ENCODE measurements around the gene SHC2. TPM values are rescaled to one million over a fixed set of nuclear protein-coding genes. Genes with fewer than 3 reads are reported as not detected.

The SHC2 gene
- total and polyA plus RNA-seq, 2 of the 13 experiments (the other 11 are each of a cell fraction or from before 2014, with no cell fraction given), result 9.0 to 18.3 TPM

DNA sequence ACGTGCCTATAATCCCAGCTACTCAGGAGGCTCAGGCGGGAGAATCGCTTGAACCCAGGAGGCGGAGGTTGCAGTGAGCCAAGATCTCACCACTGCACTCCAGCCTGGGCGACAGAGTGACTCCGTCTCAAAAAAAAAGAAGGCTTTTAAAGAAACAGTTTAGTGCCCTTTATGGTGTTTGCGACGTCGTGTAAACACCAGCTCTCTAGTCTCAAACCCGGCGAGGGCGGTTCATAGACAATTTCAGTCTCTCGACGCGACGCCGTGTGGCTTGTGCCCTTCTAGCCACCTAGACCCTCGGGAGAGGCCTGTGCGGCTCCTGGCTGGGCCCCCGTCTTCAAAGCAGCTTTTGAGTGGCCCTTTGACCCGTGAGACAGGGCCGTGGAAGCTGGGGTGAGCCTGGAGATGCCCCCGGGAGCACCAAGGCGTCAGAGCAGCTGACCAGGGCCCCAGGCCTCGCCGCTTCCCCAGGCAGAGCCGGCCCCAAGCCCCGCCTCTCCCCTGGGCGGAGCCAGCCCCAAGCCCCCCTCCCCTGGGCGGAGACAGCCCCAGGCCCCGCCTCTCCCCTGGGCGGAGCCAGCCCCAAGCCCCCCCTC lies 30.4 kb upstream of the SHC2 start (continued):
- TF ChIP-seq MIER2 (CRISPR knock-in tag; IDR thresholded peaks at IDR 0.05) (no peak), CREB1 (IDR thresholded peaks at IDR 0.05) (no peak), CREB1 (CRISPR knock-in tag; IDR thresholded peaks at IDR 0.05) (no peak), MAFG (CRISPR knock-in tag; IDR thresholded peaks at IDR 0.05) (no peak), RFX5 (IDR thresholded peaks at IDR 0.05; ENCODE audit: low read depth, low read length) (no peak), ZNF652 (CRISPR knock-in tag; IDR thresholded peaks at IDR 0.05; ENCODE audit: borderline replicate concordance, low read depth) (no peak), SRF (IDR thresholded peaks at IDR 0.05; ENCODE audit: low read depth, low read length) (no peak), MED1 (CRISPR knock-in tag; IDR thresholded peaks at IDR 0.05) (0 out of 2 replicates have a peak, but pooled peaks have one; percentile 40), TARDBP (CRISPR knock-in tag; IDR thresholded peaks at IDR 0.05) (no peak), KDM5B (CRISPR knock-in tag; IDR thresholded peaks at IDR 0.05; ENCODE audit: borderline replicate concordance) (peak; percentile 57; the same call in 1 of the 2 replicates), KLF16 (CRISPR knock-in tag; IDR thresholded peaks at IDR 0.05) (no peak), ZNF720 (CRISPR knock-in tag; IDR thresholded peaks at IDR 0.05) (no peak), ZNF350 (CRISPR knock-in tag; IDR thresholded peaks at IDR 0.05; ENCODE audit: borderline replicate concordance, low read depth) (peak; percentile 52; the same call in 1 of the 2 replicates), ZNF782 (CRISPR knock-in tag; IDR thresholded peaks at IDR 0.05; ENCODE audit: borderline replicate concordance) (peak; percentile 52; the same call in 1 of the 2 replicates), ATF1 (CRISPR knock-in tag; IDR thresholded peaks at IDR 0.05) (no peak), FOXO1 (CRISPR knock-in tag; IDR thresholded peaks at IDR 0.05) (no peak), GABPB1 (CRISPR knock-in tag; IDR thresholded peaks at IDR 0.05) (peak; percentile 59), MEIS1 (CRISPR knock-in tag; IDR thresholded peaks at IDR 0.05; ENCODE audit: borderline replicate concordance) (0 out of 2 replicates have a peak, but pooled peaks have one; percentile 27), KMT2B (CRISPR knock-in tag; IDR thresholded peaks at IDR 0.05) (no peak), AKAP8 (CRISPR knock-in tag; IDR thresholded peaks at IDR 0.05) (no peak), MLLT10 (CRISPR knock-in tag; IDR thresholded peaks at IDR 0.05) (no peak)
- TF ChIP-seq, protein P1, sequence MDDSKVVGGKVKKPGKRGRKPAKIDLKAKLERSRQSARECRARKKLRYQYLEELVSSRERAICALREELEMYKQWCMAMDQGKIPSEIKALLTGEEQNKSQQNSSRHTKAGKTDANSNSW (CRISPR knock-in tag; IDR thresholded peaks at IDR 0.05; ENCODE audit: borderline replicate concordance), result 0 out of 2 replicates have a peak, but pooled peaks have one; percentile 60
- TF ChIP-seq, protein P2, sequence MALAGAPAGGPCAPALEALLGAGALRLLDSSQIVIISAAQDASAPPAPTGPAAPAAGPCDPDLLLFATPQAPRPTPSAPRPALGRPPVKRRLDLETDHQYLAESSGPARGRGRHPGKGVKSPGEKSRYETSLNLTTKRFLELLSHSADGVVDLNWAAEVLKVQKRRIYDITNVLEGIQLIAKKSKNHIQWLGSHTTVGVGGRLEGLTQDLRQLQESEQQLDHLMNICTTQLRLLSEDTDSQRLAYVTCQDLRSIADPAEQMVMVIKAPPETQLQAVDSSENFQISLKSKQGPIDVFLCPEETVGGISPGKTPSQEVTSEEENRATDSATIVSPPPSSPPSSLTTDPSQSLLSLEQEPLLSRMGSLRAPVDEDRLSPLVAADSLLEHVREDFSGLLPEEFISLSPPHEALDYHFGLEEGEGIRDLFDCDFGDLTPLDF (CRISPR knock-in tag; IDR thresholded peaks at IDR 0.05), result no peak
- TF ChIP-seq, protein P3, sequence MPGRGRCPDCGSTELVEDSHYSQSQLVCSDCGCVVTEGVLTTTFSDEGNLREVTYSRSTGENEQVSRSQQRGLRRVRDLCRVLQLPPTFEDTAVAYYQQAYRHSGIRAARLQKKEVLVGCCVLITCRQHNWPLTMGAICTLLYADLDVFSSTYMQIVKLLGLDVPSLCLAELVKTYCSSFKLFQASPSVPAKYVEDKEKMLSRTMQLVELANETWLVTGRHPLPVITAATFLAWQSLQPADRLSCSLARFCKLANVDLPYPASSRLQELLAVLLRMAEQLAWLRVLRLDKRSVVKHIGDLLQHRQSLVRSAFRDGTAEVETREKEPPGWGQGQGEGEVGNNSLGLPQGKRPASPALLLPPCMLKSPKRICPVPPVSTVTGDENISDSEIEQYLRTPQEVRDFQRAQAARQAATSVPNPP (CRISPR knock-in tag; IDR thresholded peaks at IDR 0.05), result 0 out of 2 replicates have a peak, but pooled peaks have one; percentile 35
- TF ChIP-seq, protein P4, sequence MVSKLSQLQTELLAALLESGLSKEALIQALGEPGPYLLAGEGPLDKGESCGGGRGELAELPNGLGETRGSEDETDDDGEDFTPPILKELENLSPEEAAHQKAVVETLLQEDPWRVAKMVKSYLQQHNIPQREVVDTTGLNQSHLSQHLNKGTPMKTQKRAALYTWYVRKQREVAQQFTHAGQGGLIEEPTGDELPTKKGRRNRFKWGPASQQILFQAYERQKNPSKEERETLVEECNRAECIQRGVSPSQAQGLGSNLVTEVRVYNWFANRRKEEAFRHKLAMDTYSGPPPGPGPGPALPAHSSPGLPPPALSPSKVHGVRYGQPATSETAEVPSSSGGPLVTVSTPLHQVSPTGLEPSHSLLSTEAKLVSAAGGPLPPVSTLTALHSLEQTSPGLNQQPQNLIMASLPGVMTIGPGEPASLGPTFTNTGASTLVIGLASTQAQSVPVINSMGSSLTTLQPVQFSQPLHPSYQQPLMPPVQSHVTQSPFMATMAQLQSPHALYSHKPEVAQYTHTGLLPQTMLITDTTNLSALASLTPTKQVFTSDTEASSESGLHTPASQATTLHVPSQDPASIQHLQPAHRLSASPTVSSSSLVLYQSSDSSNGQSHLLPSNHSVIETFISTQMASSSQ (IDR thresholded peaks at IDR 0.05; ENCODE audit: low read depth), result no peak
- TF ChIP-seq, protein P4 (CRISPR knock-in tag; IDR thresholded peaks at IDR 0.05; ENCODE audit: borderline replicate concordance), result no peak
